RWPE2 (cell line): ENCODE results near the gene NEURL1B.

ENCODE experiments used
- ATAC-seq: fragments of 200-7000 bp; cut with Tn5 transposase; 3 replicates; pipeline ENCODE4 v1.9.1; 2021; ENCODE audit warnings: low read depth
- DNase-seq: peaks from one replicate; pipeline ENCODE4 v3.0.0-alpha.2; 2020; ENCODE audit warnings: low spot score
- H3K27ac ChIP-seq: fragments of 450-650 bp; 2 replicates; pipeline ENCODE4 v1.5.1; 2017; ENCODE audit warnings: mild to moderate bottlenecking; ENCODE audit not compliant: poor library complexity, severe bottlenecking
- H3K27me3 ChIP-seq: fragments of 250-450 bp; sonication (Bioruptor Pico); 2 replicates; pipeline ENCODE4 v1.5.1; 2021; ENCODE audit warnings: mild to moderate bottlenecking, moderate library complexity; ENCODE audit not compliant: insufficient read depth, poor library complexity, severe bottlenecking
- H3K36me3 ChIP-seq: fragments of 250-450 bp; sonication (Bioruptor Pico); 2 replicates; pipeline ENCODE4 v1.5.1; 2020; ENCODE audit warnings: low read depth, mild to moderate bottlenecking, moderate library complexity
- H3K4me1 ChIP-seq: fragments of 250-450 bp; sonication (Bioruptor Pico); 2 replicates; pipeline ENCODE4 v1.5.1; 2021; ENCODE audit warnings: mild to moderate bottlenecking, moderate library complexity; ENCODE audit not compliant: insufficient read depth, poor library complexity, severe bottlenecking
- H3K4me3 ChIP-seq: fragments of 250-450 bp; sonication (Bioruptor Pico); 2 replicates; pipeline ENCODE4 v1.5.1; 2021; ENCODE audit warnings: mild to moderate bottlenecking, moderate library complexity; ENCODE audit not compliant: severe bottlenecking
- H3K9me3 ChIP-seq: fragments of 250-450 bp; sonication (Bioruptor Pico); 2 replicates; pipeline ENCODE4 v1.5.1; 2021; ENCODE audit warnings: mild to moderate bottlenecking, moderate library complexity; ENCODE audit not compliant: severe bottlenecking
- CTCF ChIP-seq: fragments of 450-650 bp; IDR thresholded peaks from one replicate; pipeline ENCODE4 v1.5.1; 2017; ENCODE audit warnings: mild to moderate bottlenecking, moderate library complexity; ENCODE audit not compliant: poor library complexity, severe bottlenecking

Gene NEURL1B

GRCh38 chr5:172626031-172626581 lies 15.0 kb upstream of the NEURL1B start:
- H3K27me3 ChIP-seq = no peaks in the 10 kb centered on the region
- TF ChIP-seq CTCF = no peak
- ATAC-seq (no peak), DNase-seq (peak; percentile 55)
- H3K36me3 ChIP-seq = no peaks in the 10 kb centered on the region
- H3K9me3 ChIP-seq = no peaks in the 10 kb centered on the region
- no peak overlapping the region for H3K27ac ChIP-seq
- H3K4me1 ChIP-seq = no peaks in the 10 kb centered on the region
- H3K4me3 ChIP-seq = no peak overlapping the region

GRCh38 chr5:172630082-172630481 lies 11.0 kb upstream of the NEURL1B start:
- ATAC-seq = no peak
- Histone ChIP-seq H3K36me3 (no peaks in the 10 kb centered on the region), H3K9me3 (no peaks in the 10 kb centered on the region), H3K4me1 (no peaks in the 10 kb centered on the region), H3K27ac (no peak overlapping the region), H3K27me3 (no peaks in the 10 kb centered on the region), H3K4me3 (no peak overlapping the region)
- no peak for DNase-seq
- no peak for TF ChIP-seq CTCF

- no peaks in the 10 kb centered on the region for H3K4me1 ChIP-seq
- no peaks in the 10 kb centered on the region for H3K36me3 ChIP-seq
- H3K9me3 ChIP-seq = no peaks in the 10 kb centered on the region
- H3K4me3 ChIP-seq = no peak overlapping the region
- no peak overlapping the region for H3K27ac ChIP-seq
- no peaks in the 10 kb centered on the region for H3K27me3 ChIP-seq
- peak; percentile 46 for DNase-seq
- TF ChIP-seq CTCF = no peak
- ATAC-seq = no peak
Measured at GRCh38 chr5:172630482-172630881, 10.6 kb upstream of the NEURL1B start.

- TF ChIP-seq CTCF = no peak
- H3K9me3 ChIP-seq = no peaks in the 10 kb centered on the region
- H3K27me3 ChIP-seq = no peaks in the 10 kb centered on the region
- no peaks in the 10 kb centered on the region for H3K4me1 ChIP-seq
- ATAC-seq (no peak), DNase-seq (peak; percentile 46)
- no peak overlapping the region for H3K4me3 ChIP-seq
- H3K36me3 ChIP-seq = no peaks in the 10 kb centered on the region
- no peak overlapping the region for H3K27ac ChIP-seq
Measured at GRCh38 chr5:172630986-172631385, 10.1 kb upstream of the NEURL1B start.

GRCh38 chr5:172632346-172633092 lies 8.5 kb upstream of the NEURL1B start:
- H3K27ac ChIP-seq = no peak overlapping the region
- DNase-seq (peak; percentile 70), ATAC-seq (no peak)
- no peaks in the 10 kb centered on the region for H3K27me3 ChIP-seq
- H3K9me3 ChIP-seq = no peaks in the 10 kb centered on the region
- H3K4me1 ChIP-seq = peaks cover 11% of the 10 kb centered on the region
- H3K36me3 ChIP-seq = no peaks in the 10 kb centered on the region
- no peak overlapping the region for H3K4me3 ChIP-seq
- TF ChIP-seq CTCF = no peak
